PC-3 (cell line): ENCODE results near the gene CD244. TPM values are rescaled to one million over a fixed set of nuclear protein-coding genes. Genes with fewer than 3 reads are reported as not detected.

Experiments
- ATAC-seq: fragments of 200-7000 bp; cut with Tn5 transposase; 2 replicates; pipeline ENCODE4 v1.9.1; 2020; ENCODE audit warnings: mild to moderate bottlenecking, moderate library complexity
- BruUV-seq: library from RNA; stranded (reverse); fragments of 400-500 nt; replicated peaks from 2 replicates; lab custom pipeline; 2021; lab: Mats Ljungman, UMichigan
- CTCF ChIA-PET: fragments of 300-600 bp; sonication (Branson Sonifier 250); formaldehyde crosslinking; loops from one replicate; lab custom pipeline; 2022; ENCODE audit warnings: antibody characterized with exemption; lab: Charles Lee
- POLR2A ChIA-PET: fragments of 300-600 bp; sonication (Branson Sonifier 250); formaldehyde crosslinking; loops from one replicate; lab custom pipeline; 2022; ENCODE audit warnings: antibody characterized with exemption; ENCODE audit not compliant: unreplicated experiment; lab: Charles Lee
- DNase-seq: peaks from one replicate; pipeline ENCODE4 v3.0.0-alpha.2; 2015
- H2AFZ ChIP-seq: fragments of 300-600 bp; sonication (generic); 2 replicates; pipeline ENCODE4 v1.6.0; 2016; ENCODE audit warnings: antibody characterized with exemption, low read length
- H3F3A ChIP-seq: fragments of 300-600 bp; sonication (generic); one replicate; pipeline ENCODE4 v1.6.0; 2017; ENCODE audit warnings: antibody characterized with exemption, low read length, control low read depth, mild to moderate bottlenecking; ENCODE audit not compliant: unreplicated experiment
- H3K27ac ChIP-seq: fragments of 300-600 bp; sonication (generic); 2 replicates; pipeline ENCODE4 v1.5.1; 2016; ENCODE audit warnings: mild to moderate bottlenecking, low read length
- H3K27me3 ChIP-seq: fragments of 300-600 bp; sonication (generic); 2 replicates; pipeline ENCODE4 v1.6.1; 2016; ENCODE audit warnings: low read length, mixed read lengths
- H3K36me3 ChIP-seq: fragments of 300-600 bp; sonication (generic); 2 replicates; pipeline ENCODE4 v1.6.1; 2016; ENCODE audit warnings: low read depth, mixed run types, low read length, mixed read lengths
- H3K4me1 ChIP-seq: fragments of 300-600 bp; sonication (generic); 2 replicates; pipeline ENCODE4 v1.5.1; 2016; ENCODE audit warnings: low read length; ENCODE audit not compliant: insufficient read depth
- H3K4me2 ChIP-seq: fragments of 300-600 bp; sonication (generic); 2 replicates; pipeline ENCODE4 v1.6.0; 2016; ENCODE audit warnings: low read length
- H3K4me3 ChIP-seq: fragments of 300-600 bp; sonication (generic); 2 replicates; pipeline ENCODE4 v1.5.1; 2016; ENCODE audit warnings: mild to moderate bottlenecking, low read length, mixed read lengths
- H3K79me2 ChIP-seq: fragments of 300-600 bp; sonication (generic); 2 replicates; pipeline ENCODE4 v1.6.1; 2017; ENCODE audit warnings: low read length, mixed read lengths
- H3K9ac ChIP-seq: fragments of 300-600 bp; sonication (generic); 2 replicates; pipeline ENCODE4 v1.6.0; 2016; ENCODE audit warnings: mild to moderate bottlenecking, low read length
- H3K9me2 ChIP-seq: fragments of 300-600 bp; sonication (generic); replicated peaks from 2 replicates; pipeline ENCODE4 v1.6.1; 2016; ENCODE audit warnings: mixed run types, low read length, mixed read lengths
- H3K9me3 ChIP-seq: fragments of 300-600 bp; sonication (generic); 2 replicates; pipeline ENCODE4 v1.6.1; 2016; ENCODE audit warnings: low read length, mixed read lengths
- H4K20me1 ChIP-seq: fragments of 300-600 bp; sonication (generic); 2 replicates; pipeline ENCODE4 v1.6.1; 2016; ENCODE audit warnings: low read length, mixed read lengths
- CTCF ChIP-seq: fragments of 300-600 bp; sonication (generic); conservative IDR thresholded peaks from 2 replicates; pipeline ENCODE4 v1.5.1; 2017; ENCODE audit warnings: antibody characterized with exemption, low read depth, mild to moderate bottlenecking, low read length
- EZH2 ChIP-seq: fragments of 300-600 bp; sonication (generic); IDR thresholded peaks from one replicate; pipeline ENCODE4 v1.6.1; 2017; ENCODE audit warnings: antibody characterized with exemption, mild to moderate bottlenecking, low read length; ENCODE audit not compliant: unreplicated experiment
- EZH2phosphoT487 ChIP-seq: fragments of 300-600 bp; sonication (generic); IDR thresholded peaks from 2 replicates; pipeline ENCODE4 v1.6.1; 2018; ENCODE audit warnings: mild to moderate bottlenecking, antibody characterized with exemption, low read length, borderline replicate concordance
- intact Hi-C: fragments of 100-400 bp; cut with micrococcal nuclease; formaldehyde crosslinking; loops from 2 replicates; pipeline ENCODE4 v1.9.0; 2023
- total RNA-seq: library from RNA; depleted of rRNA; stranded (reverse); fragments of >200 nt; gene quantifications from 2 replicates; pipeline ENCODE4 v1.2.3, GENCODE V29; 2014

The CD244 gene
- total RNA-seq, 1 experiment from 2014 or later: not detected

- H3K4me2 ChIP-seq: no peak overlapping the region
- H3K9me2 ChIP-seq: no peaks in the 10 kb centered on the region
- no peaks in the 10 kb centered on the region for H3K9me3 ChIP-seq
- no peaks in the 10 kb centered on the region for H3K79me2 ChIP-seq
- H3K4me3 ChIP-seq: no peak overlapping the region
- BruUV-seq: no TSS peak
- H3K27ac ChIP-seq: no peak overlapping the region
- no peak for TF ChIP-seq EZH2phosphoT487
- H2AFZ ChIP-seq: no peak overlapping the region
- H3K4me1 ChIP-seq: peaks cover 10% of the 10 kb centered on the region
- no peaks in the 10 kb centered on the region for H3F3A ChIP-seq
- H4K20me1 ChIP-seq: no peaks in the 10 kb centered on the region
- intact Hi-C loops: no loop called here
- CTCF ChIA-PET: no interaction called here
- no peak for ATAC-seq
- H3K36me3 ChIP-seq: no peaks in the 10 kb centered on the region
- DNase-seq: no peak
- POLR2A ChIA-PET: no interaction called here
- H3K9ac ChIP-seq: no peak overlapping the region
- H3K27me3 ChIP-seq: no peaks in the 10 kb centered on the region
These were observed 23.8 kb downstream of the CD244 start for GRCh38 chr1:160838888-160839287.

GRCh38 chr1:160837558-160838205, 25.0 kb downstream of the CD244 start:
- Histone ChIP-seq H3K9me2 (no peaks in the 10 kb centered on the region), H3F3A (no peaks in the 10 kb centered on the region), H3K9ac (no peak overlapping the region), H2AFZ (no peak overlapping the region), H3K9me3 (no peaks in the 10 kb centered on the region), H3K4me3 (no peak overlapping the region), H3K4me2 (no peak overlapping the region; the same call in 1 of the 2 replicates), H3K79me2 (no peaks in the 10 kb centered on the region), H3K36me3 (no peaks in the 10 kb centered on the region), H4K20me1 (no peaks in the 10 kb centered on the region), H3K4me1 (peaks cover 15% of the 10 kb centered on the region), H3K27ac (no peak overlapping the region), H3K27me3 (no peaks in the 10 kb centered on the region)
- BruUV-seq: no TSS peak
- CTCF ChIA-PET: interaction anchor here (0.9 to 1.5 kb wide), 3 partner anchors 114 to 163 kb away, joined by 3 to 5 read pairs (median 4); no protein-coding TSS in a partner anchor
- ATAC-seq: peak; percentile 88
- POLR2A ChIA-PET: interaction anchor here (0.5 to 1.0 kb wide), 3 partner anchors 111 to 184 kb away, joined by 4 read pairs; partner anchors contain the start of gene F11R
- DNase-seq: peak; percentile 92
- intact Hi-C loops: no loop called here
- TF ChIP-seq CTCF: no peak
- TF ChIP-seq EZH2phosphoT487: no peak
- TF ChIP-seq EZH2: no peak

GRCh38 chr1:160836981-160837557, 25.6 kb downstream of the CD244 start:
- POLR2A ChIA-PET: interaction anchor here (0.5 to 1.0 kb wide), 3 partner anchors 112 to 184 kb away, joined by 4 read pairs; partner anchors contain the start of gene F11R
- intact Hi-C loops: no loop called here

More at GRCh38 chr1:160836981-160837557, 25.6 kb downstream of the CD244 start:
- no peak for DNase-seq
- Histone ChIP-seq H3K4me2 (no peak overlapping the region), H3F3A (no peaks in the 10 kb centered on the region), H3K79me2 (no peaks in the 10 kb centered on the region), H3K4me3 (no peak overlapping the region), H3K27ac (no peak overlapping the region), H2AFZ (no peak overlapping the region), H3K9ac (no peak overlapping the region), H3K4me1 (peaks cover 15% of the 10 kb centered on the region), H3K36me3 (no peaks in the 10 kb centered on the region), H3K9me2 (no peaks in the 10 kb centered on the region), H3K9me3 (no peaks in the 10 kb centered on the region), H3K27me3 (no peaks in the 10 kb centered on the region), H4K20me1 (no peaks in the 10 kb centered on the region)
- ATAC-seq: no peak
- no TSS peak for BruUV-seq
- TF ChIP-seq EZH2phosphoT487: no peak
- CTCF ChIA-PET: interaction anchor here (0.6 to 1.5 kb wide), 4 partner anchors 25 to 162 kb away, joined by 3 to 5 read pairs (median 4); no protein-coding TSS in a partner anchor
